Measurements from ENCODE around the gene GANC.
"Not testable (repeated sequence)": the region's sequence is repeated elsewhere in the genome, so short reads cannot be mapped to it uniquely, and the experiment has no call there.

Gene GANC

DNA sequence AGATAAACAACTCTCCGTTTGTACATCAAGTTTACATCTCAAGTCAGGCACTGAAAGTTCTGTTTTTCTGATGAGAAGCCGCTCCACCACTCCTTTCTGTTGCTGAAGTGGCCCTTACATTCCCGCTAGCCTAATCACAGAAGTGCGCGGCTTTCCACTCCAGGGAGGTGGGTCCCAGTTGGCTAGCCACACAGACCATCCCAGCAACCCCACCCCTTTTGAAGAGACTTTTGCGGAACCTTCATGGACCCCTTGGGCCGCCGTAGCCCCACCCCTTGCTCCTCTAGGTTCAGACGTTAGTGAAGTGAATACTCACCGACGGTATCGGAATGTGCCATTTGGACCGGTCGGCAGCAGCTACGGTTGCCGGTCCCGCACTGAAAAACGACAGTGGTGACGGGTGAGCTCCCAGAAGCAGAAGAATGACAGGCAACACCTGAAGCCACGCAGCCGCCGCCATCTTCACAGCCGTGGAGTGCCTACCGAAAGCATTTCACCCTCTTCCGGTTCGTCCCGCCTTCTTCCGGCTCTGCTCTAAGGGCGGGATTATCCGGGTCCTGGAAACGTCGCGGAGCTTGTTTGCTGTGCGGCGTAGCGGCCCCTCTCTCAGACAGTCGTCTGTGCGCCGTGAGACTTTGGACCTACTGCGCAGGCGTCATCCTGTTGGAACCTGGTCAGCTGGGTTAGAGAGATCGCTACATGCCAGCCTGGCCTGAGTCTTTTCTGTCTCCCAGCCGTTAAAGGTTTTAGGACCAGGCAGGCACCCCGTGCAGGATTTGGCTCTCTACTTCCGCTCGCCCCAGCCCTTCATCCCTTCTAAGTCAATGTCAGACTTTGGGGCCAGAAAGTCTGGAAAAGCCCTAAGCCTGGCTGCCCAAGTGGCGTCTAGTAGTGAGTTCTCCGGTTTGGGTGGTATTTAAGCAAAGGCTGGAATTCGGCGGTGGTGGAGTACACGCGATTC lies at the start of gene GANC, which contains the start of gene TMEM87A:
Gene GANC (plus strand): TSS at position 263 of the 961 bp plus-strand sequence. CDS start 1,281 bp downstream, outside the sequence.
Gene TMEM87A (minus strand): TSS at position 495 of the 961 bp plus-strand sequence. CDS start 35 bp downstream, at position 460.
- in situ Hi-C loops (cut with HindIII; ENCODE audit: low sequenced_read_pairs), result no loop called here

DNA sequence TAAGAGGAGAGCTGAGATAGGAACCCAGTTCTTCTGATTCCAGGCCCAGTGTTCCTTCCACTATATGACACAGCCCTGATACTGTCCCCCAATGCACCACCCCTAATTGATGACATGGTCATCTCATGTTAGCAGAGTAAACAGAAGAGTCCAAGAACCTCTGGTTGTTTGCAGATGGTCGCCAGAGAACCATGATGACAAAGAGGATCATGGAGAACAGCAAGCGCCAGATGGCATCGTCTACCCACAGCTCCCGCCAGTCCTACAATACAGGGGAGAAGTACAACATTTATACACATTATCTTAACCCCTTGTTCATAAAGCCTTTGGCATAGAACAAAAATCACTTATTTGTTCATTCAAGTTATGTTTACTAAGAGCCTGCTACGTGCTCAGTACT lies 46.4 kb upstream of the GANC start:
- in situ Hi-C loops (cut with HindIII; ENCODE audit: low sequenced_read_pairs), result no loop called here

DNA sequence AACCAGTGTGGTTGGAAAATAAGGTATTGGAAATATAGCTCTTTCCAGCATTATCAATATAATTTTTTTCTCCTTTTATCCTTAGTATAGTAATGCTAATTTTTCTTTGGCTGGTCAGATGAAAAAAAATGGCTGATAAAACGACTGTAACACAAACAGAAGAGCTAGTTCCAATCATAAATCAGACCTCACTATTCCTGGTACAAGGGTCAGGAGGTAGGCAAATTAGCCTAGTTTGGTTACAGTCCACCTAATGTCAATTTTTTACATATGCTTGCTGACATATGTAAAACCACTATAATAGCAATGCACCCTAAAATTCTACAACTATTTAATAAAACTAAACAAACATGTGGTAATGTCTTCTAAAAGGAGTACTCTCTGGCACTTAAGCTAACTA lies 45.0 kb upstream of the GANC start:
- in situ Hi-C loops (cut with HindIII; ENCODE audit: low sequenced_read_pairs), result no loop called here

GRCh38 chr15:42228981-42229380 lies 44.0 kb upstream of the GANC start:
- in situ Hi-C loops (cut with HindIII; ENCODE audit: low sequenced_read_pairs), result not testable (repeated sequence)

DNA sequence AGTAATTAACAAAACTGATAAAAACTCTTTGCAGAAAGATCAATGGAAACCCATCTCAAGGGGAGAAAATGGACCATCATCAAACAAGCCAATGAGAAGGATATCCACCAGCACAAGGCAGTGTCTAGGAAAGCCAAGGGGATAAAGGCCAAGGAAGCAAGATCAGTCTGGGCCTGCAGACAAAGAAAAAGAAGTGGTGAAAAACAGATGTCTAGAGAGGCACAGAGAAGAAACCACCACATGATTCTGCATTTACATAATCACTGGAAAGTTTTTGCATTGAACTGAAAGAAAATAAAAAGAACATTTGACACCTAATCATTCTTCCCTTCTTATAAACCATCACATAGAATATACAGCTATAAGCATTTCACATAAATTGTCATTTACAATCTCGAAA lies 41.9 kb upstream of the GANC start:
- in situ Hi-C loops (cut with HindIII; ENCODE audit: low sequenced_read_pairs), result no loop called here

DNA sequence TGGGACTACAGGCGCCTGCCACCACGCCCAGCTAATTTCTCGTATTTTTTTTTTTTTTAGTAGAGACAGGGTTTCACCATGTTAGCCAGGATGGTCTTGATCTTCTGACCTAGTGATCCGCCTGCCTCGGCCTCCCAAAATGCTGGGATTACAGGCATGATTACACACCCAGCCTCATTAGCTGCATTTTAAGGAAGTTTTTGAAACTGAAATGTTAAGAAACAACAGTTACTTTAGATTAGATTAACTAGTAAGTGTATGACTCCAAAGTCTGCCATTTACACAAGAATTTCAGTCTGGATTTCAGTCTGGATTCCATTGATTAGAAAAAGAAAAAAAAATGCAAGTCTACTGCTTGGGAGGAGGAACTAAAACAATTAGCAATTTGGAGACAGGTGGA lies 40.4 kb upstream of the GANC start:
- in situ Hi-C loops (cut with HindIII; ENCODE audit: low sequenced_read_pairs), result no loop called here

DNA sequence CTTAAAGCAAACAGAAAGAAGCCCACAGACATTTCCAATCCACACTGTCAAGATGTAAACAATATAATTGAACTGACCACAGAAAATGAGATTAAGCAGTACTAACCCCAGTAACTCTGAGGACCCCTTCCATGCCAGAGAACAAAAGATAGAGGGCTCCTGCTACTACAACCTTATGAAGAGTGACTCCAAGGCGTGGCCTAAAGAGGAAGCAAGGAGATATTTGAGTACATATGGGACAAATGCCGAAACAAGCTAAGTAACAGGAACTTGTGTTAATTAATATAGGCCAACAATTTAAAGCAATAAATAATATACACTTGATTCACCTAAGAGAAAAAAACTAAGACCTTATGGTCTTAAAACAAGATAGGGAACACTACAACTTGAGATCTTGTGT lies 39.9 kb upstream of the GANC start:
- in situ Hi-C loops (cut with HindIII; ENCODE audit: low sequenced_read_pairs), result no loop called here

DNA sequence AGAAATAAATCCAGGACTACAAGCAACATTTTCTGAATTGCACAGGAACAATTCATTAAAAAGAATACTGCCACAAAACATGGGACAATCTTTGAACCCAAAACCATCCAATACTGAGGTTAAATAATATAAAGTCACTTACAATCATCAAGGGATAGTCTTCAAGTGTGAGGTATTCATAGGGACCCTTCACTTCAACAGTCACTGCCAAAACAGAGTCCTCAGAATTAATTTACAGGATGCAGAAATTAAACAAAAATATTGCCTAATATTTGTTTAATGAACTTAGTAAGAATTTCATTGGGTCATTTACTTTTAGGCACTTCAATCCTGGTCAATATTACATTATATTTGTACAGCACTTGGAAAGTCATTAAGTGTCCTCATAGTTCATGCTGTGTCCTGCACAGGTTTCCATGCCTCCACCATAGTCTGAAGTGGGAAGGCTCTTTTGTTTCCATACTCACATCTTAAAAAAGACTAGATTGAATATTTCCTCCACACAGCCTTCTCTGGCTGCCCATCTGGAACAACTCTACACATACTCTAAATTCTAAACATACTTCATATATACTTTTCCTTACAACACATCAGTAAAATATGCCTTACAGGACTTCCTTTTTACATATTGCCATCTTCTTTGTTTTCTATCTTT lies 33.3 kb upstream of the GANC start:
- in situ Hi-C loops (cut with HindIII; ENCODE audit: low sequenced_read_pairs), result no loop called here

DNA sequence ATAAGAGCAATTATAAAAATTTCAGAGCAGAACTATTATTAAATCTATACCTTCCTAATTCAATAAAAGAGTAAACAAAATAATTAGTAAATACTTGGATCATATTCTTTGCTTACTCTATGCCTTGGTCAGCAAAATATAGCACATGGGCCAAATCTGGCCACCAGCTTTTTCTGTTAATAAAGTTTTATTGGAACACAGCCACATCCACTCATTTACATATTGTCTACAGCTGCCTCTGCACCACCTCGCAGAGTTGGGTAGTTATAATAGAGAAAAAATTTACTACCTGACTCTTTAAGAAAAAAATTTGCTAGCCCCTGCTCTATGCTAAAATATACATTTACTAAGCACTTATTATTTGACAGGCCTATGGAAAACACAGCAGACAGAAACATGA lies 32.2 kb upstream of the GANC start:
- in situ Hi-C loops (cut with HindIII; ENCODE audit: low sequenced_read_pairs), result no loop called here

DNA sequence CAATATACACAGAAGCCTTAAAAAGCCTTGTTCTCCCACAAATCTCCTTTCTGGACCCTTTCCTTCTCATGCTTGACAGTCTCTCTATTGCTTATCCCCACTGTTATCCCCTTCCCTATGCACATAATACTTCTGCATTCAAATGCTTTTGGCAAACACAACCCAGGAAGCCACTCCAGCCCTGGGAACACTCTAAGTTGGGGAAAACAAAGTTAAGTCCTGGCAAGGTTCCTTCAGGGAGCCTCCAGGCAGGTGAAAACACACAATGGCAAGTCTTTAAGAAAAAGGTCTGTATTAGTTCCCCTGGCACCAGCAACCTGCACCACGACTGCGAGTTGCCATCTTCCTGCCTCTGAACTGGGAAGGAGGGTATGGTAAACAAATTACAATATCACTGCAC lies 19.7 kb upstream of the GANC start:
- in situ Hi-C loops (cut with HindIII; ENCODE audit: low sequenced_read_pairs), result no loop called here

GRCh38 chr15:42264795-42265194 lies 8.2 kb upstream of the GANC start:
- in situ Hi-C loops (cut with HindIII; ENCODE audit: low sequenced_read_pairs), result no loop called here

DNA sequence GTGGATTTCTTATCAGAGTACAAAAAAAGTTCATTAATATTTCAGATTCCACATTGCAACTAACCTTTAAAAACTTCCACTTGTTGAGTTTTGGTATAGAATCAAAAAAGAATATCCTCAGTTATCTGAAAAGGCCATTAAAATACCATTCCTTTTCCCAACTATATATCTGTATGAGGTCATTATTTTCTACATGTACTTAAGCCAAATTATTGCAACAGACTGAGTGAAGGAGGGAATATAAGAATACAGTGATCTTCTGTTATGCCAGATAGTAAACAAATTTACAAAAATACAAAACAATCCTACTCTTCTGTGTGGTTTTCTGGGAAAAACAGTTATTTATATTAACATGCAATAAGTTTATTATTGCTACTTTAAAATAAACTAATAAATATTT lies 5.7 kb upstream of the GANC start:
- in situ Hi-C loops (cut with HindIII; ENCODE audit: low sequenced_read_pairs), result no loop called here

DNA sequence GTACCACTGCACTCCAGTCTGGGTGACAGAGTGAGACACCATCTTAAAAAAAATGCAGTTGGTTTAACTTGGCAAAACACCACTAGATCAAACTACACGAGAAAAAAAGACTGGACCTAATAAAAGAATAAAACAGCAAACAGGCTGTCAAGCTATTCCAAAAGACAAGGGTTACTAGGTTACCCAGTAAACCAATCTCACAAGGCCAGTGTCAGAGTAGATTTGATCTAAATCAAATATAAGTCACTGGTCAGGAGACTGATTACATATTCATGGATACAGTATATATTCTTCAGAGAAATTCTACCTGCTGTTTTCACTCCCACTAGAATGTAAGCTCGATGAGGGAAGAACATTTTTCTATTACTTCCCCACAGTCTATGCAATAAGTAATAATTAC lies 2.5 kb upstream of the GANC start:
- in situ Hi-C loops (cut with HindIII; ENCODE audit: low sequenced_read_pairs), result no loop called here

DNA sequence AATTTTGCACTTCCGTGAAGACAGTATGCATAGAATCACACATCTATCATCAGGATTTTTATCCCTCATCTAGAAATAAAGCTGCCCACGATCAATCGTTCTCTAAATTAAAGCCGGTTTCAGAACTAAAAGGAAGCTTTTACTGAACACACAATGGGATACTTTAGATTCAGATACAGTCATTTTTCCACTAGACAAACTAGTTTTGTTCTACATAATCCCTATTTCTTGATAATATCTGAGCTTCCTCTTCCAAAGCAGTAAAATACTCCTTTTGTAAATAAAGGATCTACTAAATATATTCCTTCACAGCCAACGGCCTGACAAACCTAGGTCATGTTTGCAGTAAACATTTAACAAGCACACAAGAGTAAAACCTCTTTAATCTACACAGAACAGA lies 2.0 kb upstream of the GANC start:
- in situ Hi-C loops (cut with HindIII; ENCODE audit: low sequenced_read_pairs), result no loop called here

- in situ Hi-C loops (cut with HindIII; ENCODE audit: low sequenced_read_pairs), result no loop called here
Measured at GRCh38 chr15:42273900-42274701, 1.1 kb downstream of the GANC start.

- in situ Hi-C loops (cut with HindIII; ENCODE audit: low sequenced_read_pairs), result no loop called here
Measured at GRCh38 chr15:42274702-42274989, 1.6 kb downstream of the GANC start.

- in situ Hi-C loops (cut with HindIII; ENCODE audit: low sequenced_read_pairs), result no loop called here
Measured at GRCh38 chr15:42275780-42276391, 2.9 kb downstream of the GANC start.

DNA sequence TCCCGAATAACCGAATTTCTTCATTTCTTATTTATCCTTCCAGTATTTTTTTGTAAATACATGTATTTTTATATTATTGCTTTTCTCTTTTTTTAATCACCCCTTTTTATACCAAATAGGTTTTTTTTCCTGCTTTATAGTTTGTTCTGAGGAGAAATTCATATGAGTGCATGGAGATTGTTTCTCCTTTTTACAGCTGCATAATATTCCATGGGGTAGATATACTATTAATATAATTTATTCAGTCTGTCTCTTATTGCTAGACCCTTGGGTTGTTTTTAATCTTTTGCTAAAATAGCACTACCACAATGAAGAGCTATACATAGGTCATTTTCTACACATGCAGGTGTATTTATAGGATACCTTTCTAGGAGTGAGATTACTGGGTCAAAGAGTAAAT lies 3.8 kb downstream of the GANC start:
- in situ Hi-C loops (cut with HindIII; ENCODE audit: low sequenced_read_pairs), result no loop called here

- in situ Hi-C loops (cut with HindIII; ENCODE audit: low sequenced_read_pairs), result no loop called here
Measured at GRCh38 chr15:42279234-42279723, 6.3 kb downstream of the GANC start.

DNA sequence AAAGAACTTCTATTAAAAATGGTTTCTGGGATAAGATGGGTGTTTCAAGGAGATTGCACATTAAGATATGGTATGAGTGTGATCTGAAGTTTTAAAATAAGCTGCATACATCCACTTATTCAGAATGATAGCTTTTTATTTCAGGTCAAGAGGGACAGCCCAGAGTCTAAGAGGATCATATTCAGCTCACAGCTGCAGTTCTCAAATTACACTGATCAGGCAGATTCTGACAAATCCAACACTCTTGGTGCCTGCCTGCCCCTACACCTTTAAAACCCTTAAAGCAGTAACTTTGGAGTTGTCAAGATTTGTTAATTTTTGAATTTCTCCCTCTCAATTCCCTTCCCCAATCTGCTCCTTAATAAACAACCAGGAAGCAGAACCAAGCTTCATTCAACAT lies 9.3 kb downstream of the GANC start:
- in situ Hi-C loops (cut with HindIII; ENCODE audit: low sequenced_read_pairs), result no loop called here

DNA sequence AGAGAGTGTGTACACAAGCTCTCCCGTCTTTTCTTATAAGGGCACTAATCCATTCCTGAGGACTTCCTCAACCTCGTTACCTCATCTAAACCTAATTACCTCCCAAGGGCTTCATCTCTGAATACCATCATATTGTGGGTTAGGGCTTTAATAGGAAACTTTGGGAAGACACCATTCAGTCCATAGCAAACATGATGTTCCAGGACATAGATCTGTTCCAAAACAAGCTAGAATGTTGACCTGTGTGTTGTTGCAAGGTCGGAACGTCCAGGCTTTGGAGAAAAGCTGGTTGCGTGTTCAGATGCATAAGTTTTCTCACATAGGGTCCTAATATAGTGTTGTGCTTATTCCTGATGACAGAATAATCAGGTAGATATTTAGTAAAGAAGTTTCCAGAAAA lies 9.9 kb downstream of the GANC start:
- in situ Hi-C loops (cut with HindIII; ENCODE audit: low sequenced_read_pairs), result no loop called here
